Keratinocyte (primary cell): ENCODE data around the gene PFKFB4. TPM values are rescaled to one million over a fixed set of nuclear protein-coding genes. Genes with fewer than 3 reads are reported as not detected.
A peak's percentile ranks its signal among the peaks of the same experiment; 100 is the strongest.

Experiments used
- DNase-seq: peaks from one replicate; pipeline ENCODE4 v3.0.0-alpha.2; 2011; ENCODE audit warnings: low read depth, missing footprints, low spot score
- FAIRE-seq: peaks from 2 replicates; lab custom pipeline; 2011; peaks lifted over from hg19 to GRCh38; lab: Jason Lieb, UNC
- H2AFZ ChIP-seq: 2 replicates; pipeline ENCODE4 v1.6.0; 2012; ENCODE audit warnings: low read length, control low read depth, inconsistent platforms; ENCODE audit not compliant: control insufficient read depth
- H3K27ac ChIP-seq: 2 replicates; pipeline ENCODE4 v1.5.1; 2011; ENCODE audit warnings: low read length; ENCODE audit not compliant: control insufficient read depth, insufficient read depth
- H3K27me3 ChIP-seq: 3 replicates; pipeline ENCODE4 v1.6.0; 2011; ENCODE audit warnings: low read length; ENCODE audit not compliant: control insufficient read depth, insufficient read depth; ENCODE audit errors: extremely low read depth
- H3K36me3 ChIP-seq, 2 experiments: 2 replicates in 1 of 2; 3 replicates in 1 of 2; pipeline ENCODE4 v1.5.1; 2011; ENCODE audit warnings: low read length in 2 of 2, mild to moderate bottlenecking in 1 of 2; ENCODE audit not compliant: control insufficient read depth in 2 of 2, insufficient read depth in 2 of 2; ENCODE audit errors: extremely low read depth in 1 of 2
- H3K4me1 ChIP-seq: 3 replicates; pipeline ENCODE4 v1.5.1; 2011; ENCODE audit warnings: low read length; ENCODE audit not compliant: control insufficient read depth, insufficient read depth; ENCODE audit errors: extremely low read depth
- H3K4me2 ChIP-seq: 3 replicates; pipeline ENCODE4 v1.6.0; 2011; ENCODE audit warnings: low read depth, low read length; ENCODE audit not compliant: control insufficient read depth, insufficient read depth; ENCODE audit errors: extremely low read depth
- H3K4me3 ChIP-seq, 3 experiments: fragments of 200-600 bp in 1 of 3; sonication (generic) in 1 of 3; 2 replicates in 2 of 3; 3 replicates in 1 of 3; pipeline ENCODE4 v1.5.1; 2011 to 2016; ENCODE audit warnings: low read length in 3 of 3, mild to moderate bottlenecking in 3 of 3, control low read depth in 2 of 3, inconsistent platforms in 1 of 3, low read depth in 1 of 3, mixed read lengths in 1 of 3, mixed run types in 1 of 3, moderate library complexity in 1 of 3; ENCODE audit not compliant: control insufficient read depth in 2 of 3, insufficient read depth in 2 of 3; ENCODE audit errors: extremely low read depth in 1 of 3
- H3K79me2 ChIP-seq: 2 replicates; pipeline ENCODE4 v1.6.0; 2012; ENCODE audit warnings: low read length; ENCODE audit not compliant: control insufficient read depth, insufficient read depth
- H3K9ac ChIP-seq: 3 replicates; pipeline ENCODE4 v1.6.0; 2011; ENCODE audit warnings: low read length; ENCODE audit not compliant: control insufficient read depth, insufficient read depth; ENCODE audit errors: extremely low read depth
- H3K9me1 ChIP-seq: 3 replicates; pipeline ENCODE4 v1.6.0; 2011; ENCODE audit warnings: low read length; ENCODE audit not compliant: control insufficient read depth, insufficient read depth; ENCODE audit errors: extremely low read depth
- H3K9me3 ChIP-seq: 2 replicates; pipeline ENCODE4 v1.5.1; 2012; ENCODE audit warnings: low read depth, low read length; ENCODE audit not compliant: control insufficient read depth
- H4K20me1 ChIP-seq: 3 replicates; pipeline ENCODE4 v1.6.0; 2011; ENCODE audit warnings: low read length; ENCODE audit not compliant: control insufficient read depth, insufficient read depth; ENCODE audit errors: extremely low read depth
- EZH2 ChIP-seq: IDR thresholded peaks from one replicate; pipeline ENCODE4 v1.6.1; 2012; ENCODE audit warnings: inconsistent platforms, mild to moderate bottlenecking, low read length, moderate library complexity
- dilution Hi-C: fragments of 300-500 bp; cut with MboI; formaldehyde crosslinking; loops from one replicate; pipeline ENCODE4 v1.7.0; 2020; ENCODE audit warnings: low sequenced_read_pairs; ENCODE audit not compliant: extremely low pct_ligation_motif_present
- polyA plus RNA-seq, 5 experiments: library from polyadenylated mRNA; depleted of rRNA in 3 of 5; stranded (reverse) in 3 of 5; stranded (forward) in 1 of 5; unstranded in 1 of 5; fragments of >200 nt; gene quantifications; 1 replicate in 1 of 5; 2 replicates in 3 of 5; 3 replicates in 1 of 5; pipeline versions ENCODE4 v1.2.1 to v1.2.3, GENCODE V29; 2011 to 2012; ENCODE audit warnings: missing spikeins in 2 of 5, low read depth in 1 of 5, low replicate concordance in 1 of 5
- TF ChIP-seq, protein P1 (sequence below), 3 experiments: IDR thresholded peaks in 1 of 3; conservative IDR thresholded peaks in 1 of 3; optimal IDR thresholded peaks in 1 of 3; 2 replicates in 2 of 3; 3 replicates in 1 of 3; pipeline versions ENCODE3 to v1.5.1; 2011; ENCODE audit warnings: low read length in 3 of 3, mild to moderate bottlenecking in 3 of 3, moderate library complexity in 2 of 3, control low read depth in 1 of 3, inconsistent platforms in 1 of 3; ENCODE audit not compliant: insufficient read depth in 2 of 3; ENCODE audit errors: extremely low read depth in 1 of 3

The PFKFB4 gene
- polyA plus RNA-seq, 1 donor (not counting 4 experiments of a cell fraction or from before 2014, with no cell fraction given), result 15.1 TPM

DNA sequence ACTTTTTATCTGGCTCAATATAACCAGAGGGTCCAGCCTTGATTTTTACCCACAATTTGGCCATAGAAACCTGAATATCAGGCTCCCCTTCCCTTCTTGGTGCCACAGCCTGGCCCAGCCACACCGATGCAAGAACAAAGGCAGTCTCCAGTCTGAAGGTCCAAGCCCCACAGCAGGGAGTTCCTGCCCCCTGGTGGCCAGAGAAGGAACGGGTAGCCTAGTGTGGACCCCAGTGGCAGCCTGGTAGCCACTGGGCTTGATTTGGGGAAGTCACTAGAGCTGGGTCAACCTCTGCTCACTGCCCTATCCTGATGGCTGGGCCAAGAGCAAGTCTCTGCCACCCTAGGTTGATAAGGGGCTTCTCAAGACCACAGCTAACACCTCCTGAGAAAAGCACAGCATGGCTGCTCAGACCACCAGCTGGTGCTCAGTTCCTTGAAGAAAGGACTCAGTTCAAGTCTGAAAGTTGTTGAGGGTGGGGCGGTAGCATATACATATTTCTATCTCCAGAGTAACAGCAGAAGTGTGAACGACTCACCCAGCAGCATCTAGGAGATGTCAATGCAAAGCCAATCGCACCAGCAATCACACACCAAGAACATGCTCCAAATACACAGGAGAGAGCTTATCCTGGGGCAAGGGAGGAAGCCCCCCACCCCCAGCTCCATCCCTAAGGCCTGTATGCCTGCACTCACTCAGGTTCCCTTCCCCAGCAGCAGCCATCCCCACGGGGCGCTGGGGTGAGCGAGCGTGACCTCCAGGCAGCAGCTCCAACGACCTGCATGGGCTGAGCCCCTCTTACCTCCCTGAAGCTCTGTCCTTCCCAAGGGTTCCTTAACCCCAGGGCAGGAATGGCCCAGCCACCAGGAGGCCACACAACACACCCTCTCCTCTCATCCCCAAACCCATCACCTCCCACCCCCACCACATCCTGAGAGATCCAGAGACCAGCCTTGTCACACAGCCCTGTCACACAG, 7.6 kb downstream of the PFKFB4 start:
- H3K36me3 ChIP-seq, result peaks cover 25 to 35% of the 10 kb centered on the region in 2 experiments
- H3K4me3 ChIP-seq, result no peak overlapping the region
- H3K79me2 ChIP-seq, result no peaks in the 10 kb centered on the region
- no peaks in the 10 kb centered on the region for H3K9me3 ChIP-seq
- H3K4me1 ChIP-seq, result no peaks in the 10 kb centered on the region
- H3K9me1 ChIP-seq, result no peaks in the 10 kb centered on the region
- no peak overlapping the region for H3K27ac ChIP-seq
- no peak overlapping the region for H2AFZ ChIP-seq
- DNase-seq (no peak), FAIRE-seq (peak; percentile 73)
- dilution Hi-C loops, result no loop called here
- no peaks in the 10 kb centered on the region for H3K27me3 ChIP-seq
- no peaks in the 10 kb centered on the region for H4K20me1 ChIP-seq
- TF ChIP-seq, protein P1, sequence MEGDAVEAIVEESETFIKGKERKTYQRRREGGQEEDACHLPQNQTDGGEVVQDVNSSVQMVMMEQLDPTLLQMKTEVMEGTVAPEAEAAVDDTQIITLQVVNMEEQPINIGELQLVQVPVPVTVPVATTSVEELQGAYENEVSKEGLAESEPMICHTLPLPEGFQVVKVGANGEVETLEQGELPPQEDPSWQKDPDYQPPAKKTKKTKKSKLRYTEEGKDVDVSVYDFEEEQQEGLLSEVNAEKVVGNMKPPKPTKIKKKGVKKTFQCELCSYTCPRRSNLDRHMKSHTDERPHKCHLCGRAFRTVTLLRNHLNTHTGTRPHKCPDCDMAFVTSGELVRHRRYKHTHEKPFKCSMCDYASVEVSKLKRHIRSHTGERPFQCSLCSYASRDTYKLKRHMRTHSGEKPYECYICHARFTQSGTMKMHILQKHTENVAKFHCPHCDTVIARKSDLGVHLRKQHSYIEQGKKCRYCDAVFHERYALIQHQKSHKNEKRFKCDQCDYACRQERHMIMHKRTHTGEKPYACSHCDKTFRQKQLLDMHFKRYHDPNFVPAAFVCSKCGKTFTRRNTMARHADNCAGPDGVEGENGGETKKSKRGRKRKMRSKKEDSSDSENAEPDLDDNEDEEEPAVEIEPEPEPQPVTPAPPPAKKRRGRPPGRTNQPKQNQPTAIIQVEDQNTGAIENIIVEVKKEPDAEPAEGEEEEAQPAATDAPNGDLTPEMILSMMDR (optimal IDR thresholded peaks at IDR 0.05 in 1 of 3, IDR thresholded peaks at IDR 0.05 in 1 of 3, conservative IDR thresholded peaks at IDR 0.05 in 1 of 3; ENCODE audit: extremely low read depth in 1 of 3, insufficient read depth in 2 of 3, low read length in 3 of 3), result peak; percentile 95 to 96 (median 96)
- no peak for TF ChIP-seq EZH2
- H3K9ac ChIP-seq, result no peak overlapping the region
- no peak overlapping the region for H3K4me2 ChIP-seq

DNA sequence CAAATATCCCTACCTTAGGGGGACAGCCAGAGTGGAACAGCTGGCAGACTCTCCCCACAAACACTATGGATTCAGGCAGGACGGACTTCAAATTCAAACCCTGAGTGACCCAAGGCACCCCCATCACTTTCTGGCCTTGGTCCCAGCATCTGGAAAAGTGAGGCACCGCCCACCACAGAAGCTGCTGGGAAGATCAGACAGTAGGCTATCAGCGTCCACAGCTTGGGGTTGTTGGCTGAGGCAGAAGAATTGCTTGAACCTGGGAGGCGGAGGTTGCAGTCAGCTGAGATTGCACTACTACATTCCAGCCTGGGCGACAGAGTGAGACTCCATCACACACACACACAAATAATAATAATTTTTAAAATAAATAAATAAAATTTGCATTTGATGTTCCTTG, 8.5 kb downstream of the PFKFB4 start:
- no peak overlapping the region for H3K4me2 ChIP-seq
- H3K4me1 ChIP-seq, result no peaks in the 10 kb centered on the region
- no peaks in the 10 kb centered on the region for H3K79me2 ChIP-seq
- no peaks in the 10 kb centered on the region for H3K9me3 ChIP-seq
- FAIRE-seq (no peak), DNase-seq (no peak)
- H3K9ac ChIP-seq, result no peak overlapping the region
- dilution Hi-C loops, result no loop called here
- H4K20me1 ChIP-seq, result no peaks in the 10 kb centered on the region
- H3K27me3 ChIP-seq, result no peaks in the 10 kb centered on the region
- peaks cover 26 to 30% of the 10 kb centered on the region in 2 experiments for H3K36me3 ChIP-seq
- H3K27ac ChIP-seq, result no peak overlapping the region
- H3K9me1 ChIP-seq, result no peaks in the 10 kb centered on the region
- TF ChIP-seq EZH2, result no peak
- TF ChIP-seq, protein P1 (optimal IDR thresholded peaks at IDR 0.05 in 1 of 3, IDR thresholded peaks at IDR 0.05 in 1 of 3, conservative IDR thresholded peaks at IDR 0.05 in 1 of 3; ENCODE audit: extremely low read depth in 1 of 3, insufficient read depth in 2 of 3, low read length in 3 of 3), result no peak
- H2AFZ ChIP-seq, result no peak overlapping the region
- no peak overlapping the region for H3K4me3 ChIP-seq
